Measurements from ENCODE around the gene OGG1.
"Not testable (repeated sequence)": the region's sequence is repeated elsewhere in the genome, so short reads cannot be mapped to it uniquely, and the experiment has no call there.

Gene OGG1

GRCh38 chr3:9768141-9768775 lies 18.5 kb downstream of the OGG1 start:
- DNase-seq: no peak

GRCh38 chr3:9769012-9769411 lies 19.3 kb downstream of the OGG1 start:
- no peak for DNase-seq

- no peak for DNase-seq
Observed at GRCh38 chr3:9769426-9770275, 19.9 kb downstream of the OGG1 start, which contains the start of gene CAMK1. TSS of gene CAMK1 (minus strand) at chr3:9769947. CDS start at chr3:9767749, 2,198 bp downstream.

GRCh38 chr3:9770276-9770812 lies 20.6 kb downstream of the OGG1 start:
- DNase-seq: no peak

- not testable (repeated sequence) for DNase-seq
Observed at GRCh38 chr3:9771007-9771406, 21.3 kb downstream of the OGG1 start.

- no peak for DNase-seq
Observed at GRCh38 chr3:9776896-9777693, 27.3 kb downstream of the OGG1 start.

GRCh38 chr3:9777694-9778021 lies 27.9 kb downstream of the OGG1 start:
- DNase-seq: no peak

- no peak for DNase-seq
Observed at GRCh38 chr3:9778143-9779074, 28.7 kb downstream of the OGG1 start.

- no peak for DNase-seq
Observed at GRCh38 chr3:9779075-9779593, 29.4 kb downstream of the OGG1 start.

GRCh38 chr3:9779721-9780457 lies 30.1 kb downstream of the OGG1 start:
- no peak for DNase-seq

- no peak for DNase-seq
Observed at GRCh38 chr3:9780458-9780812, 30.7 kb downstream of the OGG1 start.

GRCh38 chr3:9780910-9781309 lies 31.2 kb downstream of the OGG1 start:
- no peak for DNase-seq

GRCh38 chr3:9781551-9781950 lies 31.8 kb downstream of the OGG1 start:
- no peak for DNase-seq

- DNase-seq: no peak
Observed at GRCh38 chr3:9781978-9782603, 32.3 kb downstream of the OGG1 start.

- no peak for DNase-seq
Observed at GRCh38 chr3:9782770-9783169, 33.0 kb downstream of the OGG1 start.

- DNase-seq: no peak
Observed at GRCh38 chr3:9783954-9784353, 34.2 kb downstream of the OGG1 start.

- no peak for DNase-seq
Observed at GRCh38 chr3:9784965-9785364, 35.2 kb downstream of the OGG1 start.

GRCh38 chr3:9785602-9786001 lies 35.9 kb downstream of the OGG1 start:
- DNase-seq: no peak

- DNase-seq: no peak
Observed at GRCh38 chr3:9786209-9786739, 36.5 kb downstream of the OGG1 start.

GRCh38 chr3:9786825-9787669 lies 37.3 kb downstream of the OGG1 start:
- no peak for DNase-seq
